Endodermal cell (in vitro differentiated cells): ENCODE measurements around the gene THAP10. TPM values are rescaled to one million over a fixed set of nuclear protein-coding genes. Genes with fewer than 3 reads are reported as not detected.
A peak's percentile ranks its signal among the peaks of the same experiment; 100 is the strongest.

Experiments used
- DNase-seq: peaks from one replicate; pipeline ENCODE4 v3.0.0-alpha.2; 2017
- H3K27ac ChIP-seq: 2 replicates; pipeline ENCODE4 v1.5.1; 2013; ENCODE audit warnings: mild to moderate bottlenecking, low read depth, low read length, moderate library complexity
- H3K27me3 ChIP-seq: 2 replicates; pipeline ENCODE4 v1.6.1; 2013; ENCODE audit warnings: mild to moderate bottlenecking, low read length, moderate library complexity; ENCODE audit not compliant: insufficient read depth, control insufficient read depth, poor library complexity, severe bottlenecking
- H3K36me3 ChIP-seq: 2 replicates; pipeline ENCODE4 v1.7.0; 2013; ENCODE audit warnings: mild to moderate bottlenecking, low read length, moderate library complexity; ENCODE audit not compliant: control insufficient read depth, insufficient read depth
- H3K4me1 ChIP-seq: one replicate; pipeline ENCODE4 v1.7.0; 2013; ENCODE audit warnings: low read length; ENCODE audit not compliant: control insufficient read depth, insufficient read depth
- H3K4me3 ChIP-seq: 2 replicates; pipeline ENCODE4 v1.5.1; 2013; ENCODE audit warnings: mild to moderate bottlenecking, low read length, moderate library complexity
- H3K9ac ChIP-seq: 2 replicates; pipeline ENCODE4 v1.6.1; 2013; ENCODE audit warnings: mild to moderate bottlenecking, low read length, moderate library complexity; ENCODE audit not compliant: poor library complexity, severe bottlenecking; ENCODE audit errors: extremely low read depth
- H3K9me3 ChIP-seq: 2 replicates; pipeline ENCODE4 v1.6.1; 2013; ENCODE audit warnings: mild to moderate bottlenecking, low read length, moderate library complexity; ENCODE audit not compliant: control insufficient read depth
- H3K27ac Mint-ChIP-seq: 2 replicates; pipeline ENCODE4 v1.8.0; 2020; ENCODE audit warnings: mixed read lengths
- H3K27me3 Mint-ChIP-seq: 2 replicates; pipeline ENCODE4 v1.8.0; 2021; ENCODE audit warnings: mild to moderate bottlenecking, mixed read lengths; ENCODE audit not compliant: insufficient read depth
- H3K36me3 Mint-ChIP-seq: 2 replicates; pipeline ENCODE4 v1.8.0; 2020; ENCODE audit warnings: low read depth, mixed read lengths
- H3K4me1 Mint-ChIP-seq: 2 replicates; pipeline ENCODE4 v1.8.0; 2020; ENCODE audit warnings: mixed read lengths
- H3K4me3 Mint-ChIP-seq: 2 replicates; pipeline ENCODE4 v1.8.0; 2020; ENCODE audit warnings: mild to moderate bottlenecking, moderate library complexity, mixed read lengths
- H3K9me3 Mint-ChIP-seq: 2 replicates; pipeline ENCODE4 v1.8.0; 2020; ENCODE audit warnings: mild to moderate bottlenecking, mixed read lengths
- WGBS, 2 experiments: methylation state at CpG; one replicate each; pipeline versions ENCODE4 v1.1.5 to v1.1.7; 2013; ENCODE audit warnings: missing lambda C conversion rate in 2 of 2, mixed read lengths in 1 of 2; ENCODE audit not compliant: insufficient coverage in 1 of 2, insufficient read length in 1 of 2; 5-methylcytosine and 5-hydroxymethylcytosine counted together
- total RNA-seq, 2 donors: library from RNA; stranded (reverse); fragmentation: NEBNext Ultra II Directional in 1 of 2; extraction: Animal tissue kit (Norgen Biotek cat#: 25700) in 1 of 2; gene quantifications; 2 replicates in 1 of 2; 3 replicates in 1 of 2; pipeline ENCODE4 v1.2.1, GENCODE V29; 2021
- TF ChIP-seq, protein P1 (sequence below): fragments of 200-600 bp; sonication (generic); conservative IDR thresholded peaks from 2 replicates; pipeline ENCODE4 v1.5.0; 2021; ENCODE audit warnings: antibody characterized with exemption, mild to moderate bottlenecking

THAP10 gene
- total RNA-seq, 2 donors from 2014 or later: 2.4 to 6.1 TPM

DNA sequence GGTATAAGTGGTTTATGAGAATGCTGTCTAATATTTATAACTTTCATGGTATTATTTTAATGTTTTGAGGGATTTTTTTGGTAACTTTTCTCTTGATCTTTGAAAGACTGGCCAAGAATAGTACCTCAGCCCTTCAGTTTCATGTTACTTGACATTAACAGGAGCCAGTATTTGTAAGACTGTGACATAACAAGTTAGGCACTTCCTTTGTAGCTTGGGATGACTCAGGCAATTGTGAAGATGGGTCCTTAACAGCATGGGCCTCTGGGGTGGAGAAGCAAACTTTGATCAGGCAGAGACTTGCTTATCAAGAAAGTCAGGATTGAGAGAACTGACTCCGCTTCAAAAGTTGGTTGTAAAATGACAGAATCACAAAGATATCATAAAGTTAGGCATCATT, 9.9 kb upstream of the THAP10 start:
- no peak overlapping the region for H3K9ac ChIP-seq
- no peak overlapping the region for H3K4me3 ChIP-seq
- TF ChIP-seq, protein P1, sequence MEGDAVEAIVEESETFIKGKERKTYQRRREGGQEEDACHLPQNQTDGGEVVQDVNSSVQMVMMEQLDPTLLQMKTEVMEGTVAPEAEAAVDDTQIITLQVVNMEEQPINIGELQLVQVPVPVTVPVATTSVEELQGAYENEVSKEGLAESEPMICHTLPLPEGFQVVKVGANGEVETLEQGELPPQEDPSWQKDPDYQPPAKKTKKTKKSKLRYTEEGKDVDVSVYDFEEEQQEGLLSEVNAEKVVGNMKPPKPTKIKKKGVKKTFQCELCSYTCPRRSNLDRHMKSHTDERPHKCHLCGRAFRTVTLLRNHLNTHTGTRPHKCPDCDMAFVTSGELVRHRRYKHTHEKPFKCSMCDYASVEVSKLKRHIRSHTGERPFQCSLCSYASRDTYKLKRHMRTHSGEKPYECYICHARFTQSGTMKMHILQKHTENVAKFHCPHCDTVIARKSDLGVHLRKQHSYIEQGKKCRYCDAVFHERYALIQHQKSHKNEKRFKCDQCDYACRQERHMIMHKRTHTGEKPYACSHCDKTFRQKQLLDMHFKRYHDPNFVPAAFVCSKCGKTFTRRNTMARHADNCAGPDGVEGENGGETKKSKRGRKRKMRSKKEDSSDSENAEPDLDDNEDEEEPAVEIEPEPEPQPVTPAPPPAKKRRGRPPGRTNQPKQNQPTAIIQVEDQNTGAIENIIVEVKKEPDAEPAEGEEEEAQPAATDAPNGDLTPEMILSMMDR: no peak
- H3K4me1 ChIP-seq: no peaks in the 10 kb centered on the region
- no peaks in the 10 kb centered on the region for H3K36me3 ChIP-seq
- H3K9me3 ChIP-seq: peaks cover 3% of the 10 kb centered on the region
- H3K4me1 Mint-ChIP-seq: peaks cover 8% of the 10 kb centered on the region
- no peak overlapping the region for H3K27ac ChIP-seq
- H3K27me3 ChIP-seq: no peaks in the 10 kb centered on the region
- peaks cover 9% of the 10 kb centered on the region for H3K36me3 Mint-ChIP-seq
- H3K27me3 Mint-ChIP-seq: no peaks in the 10 kb centered on the region
- DNase-seq: peak; percentile 54
- no peak overlapping the region for H3K4me3 Mint-ChIP-seq
- 79 to 90% methylated on average over 1 of the region's 1 CpG for WGBS, 2 experiments
- peak overlapping the region; percentile 62 for H3K27ac Mint-ChIP-seq
- no peaks in the 10 kb centered on the region for H3K9me3 Mint-ChIP-seq

DNA sequence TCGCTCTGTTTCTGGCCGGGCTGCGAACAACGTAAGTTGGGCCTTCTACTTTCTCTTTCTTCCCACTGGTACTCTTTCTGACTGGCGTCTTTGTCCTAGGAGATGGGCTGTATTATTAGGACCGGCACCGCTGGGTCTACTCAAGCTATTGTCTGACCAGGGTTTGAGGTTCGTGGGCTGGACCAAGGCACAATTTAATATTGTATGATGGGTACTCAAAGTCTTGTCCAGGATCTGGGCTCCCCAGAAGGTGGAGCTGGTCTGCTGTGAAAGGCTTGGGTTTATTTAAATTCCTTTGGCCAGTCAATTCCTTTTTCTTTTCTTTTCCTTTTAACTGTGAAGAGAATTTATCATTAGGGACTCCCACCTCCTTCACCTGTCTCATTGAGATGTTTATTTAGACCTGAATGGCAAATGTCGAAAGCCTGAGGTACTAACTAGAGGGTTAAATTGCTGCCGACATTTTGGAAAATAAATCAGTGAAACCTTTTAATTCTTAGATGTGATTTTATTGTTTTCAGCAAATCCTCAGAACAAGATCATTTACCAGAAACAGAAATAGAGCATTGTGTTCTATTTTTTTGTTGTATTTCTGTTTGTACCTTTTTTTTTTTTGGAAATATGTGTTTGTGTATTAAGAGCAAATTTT, 803 bp upstream of the THAP10 start:
- DNase-seq: no peak
- H3K9me3 ChIP-seq: no peaks in the 10 kb centered on the region
- H3K27me3 ChIP-seq: no peaks in the 10 kb centered on the region
- no peaks in the 10 kb centered on the region for H3K4me1 ChIP-seq
- H3K27ac Mint-ChIP-seq: peak overlapping the region; percentile 91
- H3K9ac ChIP-seq: no peak overlapping the region
- H3K4me3 ChIP-seq: peak overlapping the region; percentile 97
- 7 to 9% methylated on average over 6 to 10 of the region's 10 CpGs for WGBS, 2 experiments
- peaks cover 11% of the 10 kb centered on the region for H3K4me1 Mint-ChIP-seq
- TF ChIP-seq, protein P1: peak; percentile 58
- peak overlapping the region; percentile 85 for H3K27ac ChIP-seq
- H3K9me3 Mint-ChIP-seq: no peaks in the 10 kb centered on the region
- peak overlapping the region; percentile 86 for H3K4me3 Mint-ChIP-seq
- H3K27me3 Mint-ChIP-seq: no peaks in the 10 kb centered on the region
- no peaks in the 10 kb centered on the region for H3K36me3 ChIP-seq
- H3K36me3 Mint-ChIP-seq: no peaks in the 10 kb centered on the region

DNA sequence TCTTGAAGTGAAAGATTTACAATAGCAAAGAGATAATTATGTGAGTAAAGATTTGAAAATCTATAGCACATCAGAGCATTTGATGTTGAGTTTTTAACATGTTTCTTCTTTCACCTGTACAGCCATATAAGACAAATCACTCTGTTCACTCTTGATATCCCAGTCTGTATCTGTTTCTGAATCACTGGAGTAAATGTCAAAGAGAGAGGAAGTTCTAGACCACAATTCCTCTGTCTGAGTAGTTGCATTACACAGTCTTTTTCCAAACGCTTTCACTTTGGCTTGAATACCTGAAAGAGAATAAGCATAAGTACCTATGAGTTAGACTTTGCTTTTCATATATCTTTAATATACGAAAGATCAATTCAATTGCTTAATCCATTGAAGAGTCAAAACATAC, 9.9 kb downstream of the THAP10 start:
- no peaks in the 10 kb centered on the region for H3K27me3 ChIP-seq
- TF ChIP-seq, protein P1: no peak
- 94 to 100% methylated on average over 1 to 2 of the region's 2 CpGs for WGBS, 2 experiments
- no peak for DNase-seq
- Mint-ChIP-seq H3K27me3 (no peaks in the 10 kb centered on the region), H3K4me1 (peaks cover 18% of the 10 kb centered on the region), H3K36me3 (no peaks in the 10 kb centered on the region), H3K9me3 (no peaks in the 10 kb centered on the region), H3K4me3 (no peak overlapping the region), H3K27ac (no peak overlapping the region)
- no peaks in the 10 kb centered on the region for H3K9me3 ChIP-seq
- H3K9ac ChIP-seq: no peak overlapping the region
- peaks cover 6% of the 10 kb centered on the region for H3K4me1 ChIP-seq
- no peak overlapping the region for H3K27ac ChIP-seq
- no peaks in the 10 kb centered on the region for H3K36me3 ChIP-seq
- H3K4me3 ChIP-seq: no peak overlapping the region
